LNCAP (cell line): ENCODE measurements around the gene HS3ST6.
A peak's percentile ranks its signal among the peaks of the same experiment; 100 is the strongest.

ENCODE experiments used
- CTCF ChIP-seq: fragments of 450-650 bp; IDR thresholded peaks from 2 replicates; pipeline ENCODE4 v1.5.1; 2017; ENCODE audit warnings: mild to moderate bottlenecking

Gene HS3ST6

GRCh38 chr16:1932050-1933028 lies 14.1 kb upstream of the HS3ST6 start:
- 0 out of 2 replicates have a peak, but pooled peaks have one; percentile 24 for TF ChIP-seq CTCF

GRCh38 chr16:1930338-1930720 lies 12.1 kb upstream of the HS3ST6 start:
- no peak for TF ChIP-seq CTCF

- TF ChIP-seq CTCF: peak; percentile 96
Observed at GRCh38 chr16:1929578-1930337, 11.5 kb upstream of the HS3ST6 start.

- no peak for TF ChIP-seq CTCF
Observed at GRCh38 chr16:1929105-1929504, 10.9 kb upstream of the HS3ST6 start.

GRCh38 chr16:1926271-1926670 lies 8.1 kb upstream of the HS3ST6 start:
- no peak for TF ChIP-seq CTCF

- TF ChIP-seq CTCF: no peak
Observed at GRCh38 chr16:1924095-1924494, 5.9 kb upstream of the HS3ST6 start.

- TF ChIP-seq CTCF: no peak
Observed at GRCh38 chr16:1923299-1924034, 5.3 kb upstream of the HS3ST6 start.
